B cell (primary cell): ENCODE measurements around the gene ARID3A. TPM values are rescaled to one million over a fixed set of nuclear protein-coding genes. Genes with fewer than 3 reads are reported as not detected.

Experiments used
- ATAC-seq: fragments of 200-7000 bp; cut with Tn5 transposase; one replicate; pipeline ENCODE4 v1.10.0; 2021; ENCODE audit warnings: low read depth, mild to moderate bottlenecking, moderate number of reproducible peaks, moderate library complexity
- CTCF ChIA-PET: fragments of 350-600 bp; sonication (Branson Sonifier 250); formaldehyde crosslinking; loops from one replicate; lab custom pipeline; 2021; ENCODE audit warnings: antibody characterized with exemption, inconsistent platforms; lab: Charles Lee
- POLR2A ChIA-PET: fragments of 350-600 bp; sonication (Branson Sonifier 250); formaldehyde crosslinking; loops from one replicate; lab custom pipeline; 2021; ENCODE audit warnings: antibody characterized with exemption; lab: Charles Lee
- DNase-seq: peaks from one replicate; pipeline ENCODE4 v3.0.0; 2013
- H2AFZ ChIP-seq: 2 replicates; pipeline ENCODE4 v1.6.1; 2012; ENCODE audit warnings: mild to moderate bottlenecking, low read depth, low read length; ENCODE audit not compliant: insufficient read depth, poor library complexity, severe bottlenecking
- H3K27ac ChIP-seq, 2 donors: 1 replicate in 1 of 2; 2 replicates in 1 of 2; pipeline ENCODE4 v1.5.1; 2012 to 2013; ENCODE audit warnings: low read length in 2 of 2, mild to moderate bottlenecking in 2 of 2, moderate library complexity in 1 of 2
- H3K27me3 ChIP-seq, 4 experiments: fragments of 200-600 bp in 1 of 4; sonication (generic) in 1 of 4; replicated peaks in 1 of 4; 1 replicate in 2 of 4; 2 replicates in 2 of 4; pipeline versions ENCODE4 v1.6.1 to v1.7.0; 2013 to 2016; ENCODE audit warnings: low read length in 3 of 4, mild to moderate bottlenecking in 2 of 4, mixed read lengths in 1 of 4, moderate library complexity in 1 of 4; ENCODE audit not compliant: insufficient read depth in 4 of 4, control insufficient read depth in 3 of 4; ENCODE audit errors: control extremely low read depth in 1 of 4
- H3K36me3 ChIP-seq, 2 experiments: replicated peaks in 1 of 2; 1 replicate in 1 of 2; 2 replicates in 1 of 2; pipeline versions ENCODE4 v1.6.1 to v1.7.1; 2013; ENCODE audit warnings: low read length in 1 of 2; ENCODE audit not compliant: insufficient read depth in 2 of 2, control insufficient read depth in 1 of 2; ENCODE audit errors: control extremely low read depth in 1 of 2, extremely low read depth in 1 of 2
- H3K4me1 ChIP-seq, 2 donors: fragments of 200-600 bp in 1 of 2; sonication (generic) in 1 of 2; 1 replicate in 1 of 2; 2 replicates in 1 of 2; pipeline versions ENCODE4 v1.5.1 to v1.6.1; 2013 to 2017; ENCODE audit warnings: low read length in 2 of 2; ENCODE audit not compliant: control insufficient read depth in 2 of 2, insufficient read depth in 2 of 2
- H3K4me2 ChIP-seq: replicated peaks from 2 replicates; pipeline ENCODE3; 2012; ENCODE audit warnings: mild to moderate bottlenecking, low read depth, low read length; ENCODE audit not compliant: poor library complexity, severe bottlenecking
- H3K4me3 ChIP-seq, 5 experiments: fragments of 200-600 bp in 1 of 5; sonication (generic) in 1 of 5; 1 replicate in 3 of 5; 2 replicates in 2 of 5; pipeline versions ENCODE4 v1.5.1 to v1.7.0; 2011 to 2016; ENCODE audit warnings: low read length in 4 of 5, mild to moderate bottlenecking in 4 of 5, low read depth in 2 of 5, control low read depth in 1 of 5, moderate library complexity in 1 of 5; ENCODE audit not compliant: insufficient read depth in 1 of 5; ENCODE audit errors: control extremely low read depth in 1 of 5, extremely low read depth in 1 of 5
- H3K79me2 ChIP-seq: fragments of 200-600 bp; sonication (generic); one replicate; pipeline ENCODE4 v1.6.0; 2016; ENCODE audit warnings: low read length; ENCODE audit not compliant: control insufficient read depth, insufficient read depth
- H3K9ac ChIP-seq: fragments of 200-600 bp; sonication (generic); 2 replicates; pipeline ENCODE4 v1.6.1; 2017; ENCODE audit warnings: mild to moderate bottlenecking, low read length, moderate library complexity
- H3K9me3 ChIP-seq, 3 donors: one replicate each; pipeline versions ENCODE4 v1.6.1 to v1.7.1; 2013; ENCODE audit warnings: low read length in 2 of 3; ENCODE audit not compliant: control insufficient read depth in 2 of 3, insufficient read depth in 1 of 3; ENCODE audit errors: control extremely low read depth in 1 of 3
- H4K20me1 ChIP-seq: 2 replicates; pipeline ENCODE4 v1.6.0; 2012; ENCODE audit warnings: mild to moderate bottlenecking, low read length; ENCODE audit not compliant: insufficient read depth, control insufficient read depth, poor library complexity, severe bottlenecking
- H3K27ac Mint-ChIP-seq: one replicate; pipeline ENCODE4 v1.8.0; 2021; ENCODE audit warnings: mixed read lengths
- H3K27me3 Mint-ChIP-seq: one replicate; pipeline ENCODE4 v1.8.0; 2021; ENCODE audit warnings: mixed read lengths
- H3K4me1 Mint-ChIP-seq: one replicate; pipeline ENCODE4 v1.8.0; 2021; ENCODE audit warnings: mixed read lengths
- H3K4me3 Mint-ChIP-seq: one replicate; pipeline ENCODE4 v1.8.0; 2021; ENCODE audit warnings: mixed read lengths
- H3K9me3 Mint-ChIP-seq: one replicate; pipeline ENCODE4 v1.8.0; 2022; ENCODE audit warnings: mixed read lengths; ENCODE audit not compliant: insufficient read depth
- CTCF ChIP-seq: fragments of 200-600 bp; IDR thresholded peaks from one replicate; pipeline ENCODE4 v1.8.0; 2022; ENCODE audit warnings: antibody characterized with exemption, mild to moderate bottlenecking
- EZH2 ChIP-seq: IDR thresholded peaks from 2 replicates; pipeline ENCODE4 v1.6.1; 2012; ENCODE audit warnings: borderline replicate concordance, low read depth, mild to moderate bottlenecking, moderate library complexity, low read length; ENCODE audit not compliant: insufficient read depth, poor library complexity, severe bottlenecking
- WGBS: methylation state at CpG from one replicate; pipeline ENCODE4 v1.1.5; 2013; ENCODE audit warnings: missing lambda C conversion rate; ENCODE audit not compliant: insufficient coverage; 5-methylcytosine and 5-hydroxymethylcytosine counted together
- intact Hi-C: fragments of 100-400 bp; cut with micrococcal nuclease; formaldehyde crosslinking; loops from one replicate; pipeline ENCODE4 v1.10.0; 2022
- polyA plus RNA-seq: library from polyadenylated mRNA; depleted of rRNA; stranded (reverse); fragments of >200 nt; gene quantifications from 2 replicates; pipeline ENCODE4 v1.2.3, GENCODE V29; 2012
- total RNA-seq, 2 donors: library from RNA; stranded (reverse); fragments of 120-200 nt in 1 of 2; gene quantifications; 1 replicate in 1 of 2; 2 replicates in 1 of 2; pipeline versions ENCODE4 v1.2.3 to v1.2.4, GENCODE V29; 2013 to 2022

The ARID3A gene
- total and polyA plus RNA-seq, 2 donors (not counting 1 experiment from before 2014, with no cell fraction given), result 22.9 to 60.5 TPM

- no peak overlapping the region for H3K27ac ChIP-seq
- 11% methylated on average over 12 of the region's 20 CpGs for WGBS
- POLR2A ChIA-PET, result interaction anchor here (1.3 kb wide), 1 partner anchor 102 kb away, joined by 3 read pairs; the partner anchor contains the start of gene GPX4
Observed at GRCh38 chr19:1001538-1002166, 75.8 kb downstream of the ARID3A start.

More at GRCh38 chr19:1001538-1002166, 75.8 kb downstream of the ARID3A start:
- Histone ChIP-seq H3K36me3 (no peaks in the 10 kb centered on the region), H3K4me2 (peak overlapping the region; percentile 72), H3K79me2 (no peaks in the 10 kb centered on the region), H3K4me3 (no peak overlapping the region), H3K9ac (no peak overlapping the region), H4K20me1 (peaks cover 11% of the 10 kb centered on the region), H3K27me3 (peaks cover 0 to 56% (median 29%) of the 10 kb centered on the region in 4 experiments), H3K4me1 (peaks cover 13 to 14% of the 10 kb centered on the region in 2 donors), H2AFZ (peak overlapping the region; percentile 15), H3K9me3 (peaks cover 0 to 6% (median 0%) of the 10 kb centered on the region in 3 donors)
- intact Hi-C loops, result loop anchor here (1.0 kb wide), 2 partner anchors 17 to 80 kb away; partner anchors contain the start of gene WDR18
- Mint-ChIP-seq H3K27me3 (peaks cover 24% of the 10 kb centered on the region), H3K4me3 (peak overlapping the region; percentile 59), H3K4me1 (peaks cover 11% of the 10 kb centered on the region), H3K9me3 (no peaks in the 10 kb centered on the region), H3K27ac (no peak overlapping the region)
- ATAC-seq (peak; percentile 77), DNase-seq (peak; percentile 80)
- peak; percentile 98 for TF ChIP-seq CTCF
- TF ChIP-seq EZH2, result no peak
- CTCF ChIA-PET, result interaction anchor here (0.6 to 1.2 kb wide), 5 partner anchors 14 to 86 kb away, joined by 3 read pairs; partner anchors contain the start of gene ABCA7
